Brain microvascular endothelial cell (primary cell): ENCODE data around the gene F10.
"Not testable (repeated sequence)": the region's sequence is repeated elsewhere in the genome, so short reads cannot be mapped to it uniquely, and the experiment has no call there.

Experiments used
- DNase-seq: peaks from one replicate; pipeline ENCODE4 v3.0.0-alpha.2; 2020
- H3K27ac ChIP-seq: fragments of 250-450 bp; sonication (Bioruptor Pico); 2 replicates; pipeline ENCODE4 v1.5.1; 2020; ENCODE audit warnings: mild to moderate bottlenecking, moderate library complexity
- H3K27me3 ChIP-seq: fragments of 250-450 bp; sonication (Bioruptor Pico); replicated peaks from 2 replicates; pipeline ENCODE4 v1.5.1; 2020; ENCODE audit warnings: mild to moderate bottlenecking
- H3K36me3 ChIP-seq: fragments of 250-450 bp; sonication (Bioruptor Pico); replicated peaks from 2 replicates; pipeline ENCODE4 v1.5.1; 2020; ENCODE audit warnings: mild to moderate bottlenecking
- H3K4me3 ChIP-seq: 2 replicates; pipeline ENCODE4 v1.5.1; 2011; ENCODE audit warnings: low read depth, mild to moderate bottlenecking, control low read depth, low read length, moderate library complexity
- CTCF ChIP-seq: IDR thresholded peaks from 2 replicates; pipeline ENCODE4 v1.5.1; 2011; ENCODE audit warnings: low read depth, mild to moderate bottlenecking, moderate library complexity, low read length, control low read depth, inconsistent platforms; ENCODE audit errors: missing control alignments
- in situ Hi-C: cut with HindIII; loops from 2 replicates; pipeline ENCODE4 v1.10.0; 2017; ENCODE audit warnings: low sequenced_read_pairs, low pct_ligation_motif_present

The F10 gene

GRCh38 chr13:113076681-113077401 is 45.8 kb upstream of the F10 start:
- Histone ChIP-seq H3K36me3 (no peaks in the 10 kb centered on the region), H3K27me3 (no peaks in the 10 kb centered on the region), H3K27ac (no peak overlapping the region), H3K4me3 (no peak overlapping the region)
- in situ Hi-C loops, result no loop called here
- DNase-seq, result no peak
- no peak for TF ChIP-seq CTCF

- H3K27ac ChIP-seq, result no peak overlapping the region
- H3K36me3 ChIP-seq, result no peaks in the 10 kb centered on the region
- TF ChIP-seq CTCF, result no peak
- H3K4me3 ChIP-seq, result no peak overlapping the region
- no peak for DNase-seq
- H3K27me3 ChIP-seq, result no peaks in the 10 kb centered on the region
- in situ Hi-C loops, result no loop called here
These were observed 45.0 kb upstream of the F10 start for GRCh38 chr13:113077566-113077952.

DNA sequence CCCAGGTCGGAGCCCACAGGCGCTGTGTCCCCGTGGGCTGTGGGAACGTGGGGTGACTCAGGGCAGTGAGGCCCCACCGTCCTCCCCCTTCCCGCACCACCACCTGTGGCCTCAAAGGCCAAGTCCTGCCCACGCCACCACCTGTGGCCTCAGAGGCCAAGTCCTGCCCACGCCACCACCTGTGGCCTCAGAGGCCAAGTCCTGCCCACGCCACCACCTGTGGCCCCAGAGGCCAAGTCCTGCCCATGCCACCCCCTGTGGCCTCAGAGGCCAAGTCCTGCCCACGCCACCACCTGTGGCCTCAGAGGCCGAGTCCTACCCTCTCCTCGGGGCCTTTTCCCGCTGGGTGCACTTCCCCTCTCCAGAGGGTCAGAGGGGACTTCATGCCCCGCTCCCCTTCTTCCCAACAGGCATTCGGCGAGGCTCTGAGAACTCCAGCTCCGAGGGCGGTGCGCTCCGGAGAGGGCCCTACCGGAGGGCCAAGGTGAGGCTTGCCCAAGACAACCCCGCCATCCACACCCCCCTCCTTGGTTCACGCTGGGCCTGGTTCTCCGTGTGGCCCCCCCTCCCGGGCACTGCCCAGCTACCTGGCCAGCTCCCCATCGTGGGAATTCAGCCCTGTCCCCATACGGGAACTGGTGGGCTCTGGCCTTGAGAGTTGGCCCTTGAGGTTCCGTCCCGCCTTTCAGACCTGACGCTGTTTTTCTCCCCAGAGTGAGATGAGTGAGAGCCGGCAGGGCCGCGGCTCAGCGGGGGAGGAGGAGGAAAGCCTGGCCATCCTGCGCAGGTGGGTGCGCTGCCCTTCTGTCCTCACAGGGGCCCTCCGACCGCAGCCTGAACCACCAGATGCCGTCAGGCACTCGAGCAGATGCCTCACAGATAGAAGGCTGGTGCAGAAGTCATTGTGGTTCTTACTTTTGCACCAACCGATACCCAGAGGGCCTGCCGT is 44.4 kb upstream of the F10 start:
- no peak for TF ChIP-seq CTCF
- in situ Hi-C loops, result no loop called here
- Histone ChIP-seq H3K27me3 (no peaks in the 10 kb centered on the region), H3K36me3 (no peaks in the 10 kb centered on the region), H3K27ac (no peak overlapping the region), H3K4me3 (no peak overlapping the region)
- DNase-seq, result no peak

DNA sequence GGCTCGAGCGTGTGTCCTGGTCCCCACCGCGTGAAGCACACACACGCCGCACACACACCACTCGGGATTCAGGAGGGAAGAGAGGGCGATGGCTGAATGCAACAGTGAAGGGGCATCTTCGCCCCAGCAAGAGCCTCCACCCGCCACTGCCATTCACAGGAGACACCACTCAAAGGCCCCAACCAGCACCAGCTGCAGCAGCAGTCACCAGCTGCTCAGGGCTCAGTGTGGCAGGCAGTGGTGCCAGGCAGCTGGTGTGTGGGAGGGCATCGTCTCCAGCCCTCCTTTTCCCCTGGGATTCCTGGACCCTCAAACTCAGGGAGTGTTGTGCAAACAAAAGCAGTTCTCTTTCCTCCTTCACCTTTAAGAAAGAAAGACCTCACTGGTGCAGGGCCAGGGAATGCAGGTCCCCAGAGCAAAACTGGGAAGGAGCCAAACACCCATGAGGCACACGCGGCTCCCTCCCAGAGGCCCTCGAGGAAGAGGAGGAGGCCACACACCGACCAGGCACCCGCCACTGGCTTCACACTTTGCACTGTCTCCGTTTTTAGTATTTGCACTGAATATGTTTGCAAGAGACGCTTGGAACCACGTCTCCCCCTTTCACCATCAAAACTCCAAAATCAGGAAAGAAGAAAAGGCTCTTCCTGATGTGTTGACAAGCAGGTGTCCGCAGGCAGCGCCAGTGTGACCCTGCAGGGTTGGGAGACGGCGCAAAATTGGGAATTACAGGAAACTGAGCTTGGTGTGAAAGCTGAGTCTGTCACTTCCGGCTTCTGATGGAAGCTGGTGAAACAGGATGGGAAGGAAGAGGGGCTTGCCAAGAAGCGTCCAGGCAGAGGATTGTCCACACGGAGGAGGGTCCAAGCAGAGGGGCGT is 43.5 kb upstream of the F10 start:
- no peaks in the 10 kb centered on the region for H3K36me3 ChIP-seq
- TF ChIP-seq CTCF, result no peak
- H3K27ac ChIP-seq, result no peak overlapping the region
- no peaks in the 10 kb centered on the region for H3K27me3 ChIP-seq
- in situ Hi-C loops, result no loop called here
- H3K4me3 ChIP-seq, result no peak overlapping the region
- no peak for DNase-seq

- H3K4me3 ChIP-seq, H3K27ac ChIP-seq, in situ Hi-C loops, H3K36me3 ChIP-seq, H3K27me3 ChIP-seq, DNase-seq: not testable (repeated sequence)
These were observed 42.9 kb upstream of the F10 start for GRCh38 chr13:113079781-113080080.

- Histone ChIP-seq H3K4me3 (no peak overlapping the region), H3K27me3 (no peaks in the 10 kb centered on the region), H3K27ac (no peak overlapping the region), H3K36me3 (no peaks in the 10 kb centered on the region)
- DNase-seq, result no peak
- no peak for TF ChIP-seq CTCF
- in situ Hi-C loops, result no loop called here
These were observed 42.2 kb upstream of the F10 start for GRCh38 chr13:113080361-113080831.
